ENCODE results near the gene ARHGEF1.
"Not testable (repeated sequence)": the region's sequence is repeated elsewhere in the genome, so short reads cannot be mapped to it uniquely, and the experiment has no call there.

Gene ARHGEF1

GRCh38 chr19:41905273-41906002, 22.5 kb downstream of the ARHGEF1 start:
- no peak for DNase-seq

- no peak for DNase-seq
Measured at GRCh38 chr19:41906271-41906670, 23.3 kb downstream of the ARHGEF1 start.

GRCh38 chr19:41906916-41907680, 24.1 kb downstream of the ARHGEF1 start:
- no peak for DNase-seq

GRCh38 chr19:41907994-41908615, 25.1 kb downstream of the ARHGEF1 start:
- DNase-seq, result no peak

- no peak for DNase-seq
Measured at GRCh38 chr19:41908724-41909464, 25.9 kb downstream of the ARHGEF1 start.

GRCh38 chr19:41909706-41910105, 26.7 kb downstream of the ARHGEF1 start:
- DNase-seq, result no peak

GRCh38 chr19:41910240-41910991, 27.4 kb downstream of the ARHGEF1 start:
- no peak for DNase-seq

- no peak for DNase-seq
Measured at GRCh38 chr19:41910992-41911888, 28.3 kb downstream of the ARHGEF1 start.

- no peak for DNase-seq
Measured at GRCh38 chr19:41911889-41912731, 29.1 kb downstream of the ARHGEF1 start.

GRCh38 chr19:41912899-41913537, 30.0 kb downstream of the ARHGEF1 start:
- no peak for DNase-seq

GRCh38 chr19:41913538-41914423, 30.8 kb downstream of the ARHGEF1 start:
- no peak for DNase-seq

GRCh38 chr19:41914424-41914834, 31.4 kb downstream of the ARHGEF1 start:
- DNase-seq, result not testable (repeated sequence)

- no peak for DNase-seq
Measured at GRCh38 chr19:41915021-41915775, 32.2 kb downstream of the ARHGEF1 start.

- no peak for DNase-seq
Measured at GRCh38 chr19:41915776-41916414, 32.9 kb downstream of the ARHGEF1 start.

- no peak for DNase-seq
Measured at GRCh38 chr19:41917676-41918075, 34.7 kb downstream of the ARHGEF1 start.

- no peak for DNase-seq
Measured at GRCh38 chr19:41918095-41918494, 35.1 kb downstream of the ARHGEF1 start.

All from right kidney (tissue), 1 donor.